Transverse colon (tissue), 4 donors: Measurements from ENCODE around the gene SPA17. TPM values are rescaled to one million over a fixed set of nuclear protein-coding genes. Genes with fewer than 3 reads are reported as not detected.

Experiments
- DNase-seq: peaks from one replicate; pipeline ENCODE4 v3.0.0-alpha.2; 2019
- H3K27ac ChIP-seq, 4 donors: fragments of 200-600 bp; sonication (generic); 2 replicates each; pipeline ENCODE4 v1.5.1; 2016 to 2018; ENCODE audit warnings: inconsistent platforms in 4 of 4
- H3K27me3 ChIP-seq: fragments of 200-600 bp; sonication (generic); 2 replicates; pipeline ENCODE4 v1.5.1; 2017; ENCODE audit warnings: inconsistent platforms
- H3K36me3 ChIP-seq, 4 donors: fragments of 200-600 bp; sonication (generic); 2 replicates each; pipeline ENCODE4 v1.5.1; 2017 to 2019; ENCODE audit warnings: inconsistent platforms in 4 of 4
- H3K4me1 ChIP-seq, 4 donors: fragments of 200-600 bp; sonication (generic); 2 replicates each; pipeline ENCODE4 v1.5.1; 2017 to 2020; ENCODE audit warnings: inconsistent platforms in 4 of 4
- H3K4me3 ChIP-seq, 4 donors: fragments of 200-600 bp; sonication (generic); 1 replicate in 1 of 4; 2 replicates in 3 of 4; pipeline versions ENCODE4 v1.5.1 to v1.6.1; 2017 to 2019; ENCODE audit warnings: inconsistent platforms in 4 of 4
- H3K9me3 ChIP-seq, 2 donors: fragments of 200-600 bp; sonication (generic); 2 replicates each; pipeline ENCODE4 v1.5.1; 2017 to 2019; ENCODE audit warnings: inconsistent platforms in 2 of 2
- CTCF ChIP-seq, 5 experiments: fragments of 200-600 bp in 3 of 5; fragments of 450-650 bp in 2 of 5; sonication (generic) in 3 of 5; IDR thresholded peaks; 1 replicate in 2 of 5; 2 replicates in 3 of 5; pipeline ENCODE4 v1.5.1; 2016 to 2017; ENCODE audit warnings: antibody characterized with exemption in 5 of 5, inconsistent platforms in 3 of 5, mild to moderate bottlenecking in 2 of 5, moderate library complexity in 1 of 5
- EP300 ChIP-seq: sonication (generic); formaldehyde crosslinking; IDR thresholded peaks from one replicate; pipeline ENCODE4 v1.6.1; 2017; ENCODE audit warnings: antibody characterized with exemption, low read depth
- POLR2A ChIP-seq: fragments of 450-650 bp; IDR thresholded peaks from one replicate; pipeline ENCODE4 v1.6.1; 2016; ENCODE audit warnings: antibody characterized with exemption, mild to moderate bottlenecking, moderate library complexity
- POLR2AphosphoS5 ChIP-seq, 3 donors: sonication (generic); formaldehyde crosslinking; IDR thresholded peaks; one replicate each; pipeline ENCODE4 v1.6.1; 2016; ENCODE audit warnings: antibody characterized with exemption in 3 of 3
- WGBS, 2 donors: methylation state at CpG; one replicate each; pipeline ENCODE4 v1.1.5; 2018; ENCODE audit warnings: low coverage in 1 of 2; 5-methylcytosine and 5-hydroxymethylcytosine counted together
- in situ Hi-C, 4 donors: fragments of 200-750 bp; cut with MboI; loops; one replicate each; pipeline versions ENCODE4 v1.15.0 to v1.15.1; 2017; ENCODE audit warnings: low sequenced_read_pairs in 3 of 4, low pct_ligation_motif_present in 1 of 4, low pct_unique_long_range_greater_than_20kb in 1 of 4
- intact Hi-C: fragments of 100-400 bp; cut with DNase I; formaldehyde crosslinking; loops from one replicate; pipeline ENCODE4 v1.15.1; 2023; ENCODE audit warnings: low total_unique reads
- total RNA-seq, 4 donors: library from RNA; depleted of rRNA; stranded (reverse); fragments of >200 nt; gene quantifications; one replicate each; pipeline ENCODE4 v1.1.0, GENCODE V29; 2016

The SPA17 gene
- total RNA-seq, 4 donors from 2014 or later: 1.6 to 9.0 (median 6.1) TPM

DNA sequence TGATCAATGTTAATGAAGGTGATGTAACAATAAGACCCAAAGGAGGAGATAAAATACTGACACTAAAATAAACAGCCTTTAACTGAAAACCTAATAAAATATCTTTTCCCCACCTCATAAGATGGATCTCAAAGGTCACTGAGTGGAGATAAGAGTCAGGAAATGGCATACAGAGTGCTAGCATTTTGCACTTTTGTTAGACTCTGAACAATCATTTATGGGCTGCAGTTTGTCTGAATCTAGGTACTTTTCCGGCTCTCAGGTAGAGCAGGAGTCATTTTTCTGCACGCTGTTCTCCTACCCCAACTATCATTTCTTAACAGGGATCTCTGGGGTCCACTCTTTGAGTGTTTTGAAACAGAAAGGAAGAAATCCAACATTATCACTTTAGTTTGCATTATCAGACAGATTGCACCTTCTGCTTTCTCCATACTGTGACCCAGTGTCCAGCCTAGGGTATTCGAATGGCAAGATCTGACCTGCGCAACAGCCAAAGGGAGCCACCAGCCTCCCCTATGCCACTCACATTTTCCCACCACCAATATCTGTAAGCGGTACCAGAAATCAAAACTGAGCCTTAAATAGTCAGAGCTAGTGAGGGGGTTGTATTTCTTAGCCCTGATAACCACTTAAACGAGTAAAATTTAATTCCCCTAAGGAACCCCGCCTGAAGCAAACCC is 1.0 kb upstream of the SPA17 start:
- H3K4me3 ChIP-seq: peak overlapping the region; percentile 72 to 95 (median 78)
- TF ChIP-seq EP300 (no peak), POLR2A (peak; percentile 67), POLR2AphosphoS5 (IDR thresholded peaks at IDR 0.05) (peak; percentile 12 to 75 (median 75))
- in situ Hi-C loops (loop anchor here (5.0 to 25.0 kb wide), 4 partner anchors 90 to 165 kb away; partner anchors contain the start of genes ESAM (in 3 of the 4) and VSIG2 (in 1 of the 4)), intact Hi-C loops (loop anchor here (2.0 kb wide), 1 partner anchor 90 kb away; the partner anchor contains the start of gene ESAM)
- H3K27ac ChIP-seq: peak overlapping the region; percentile 90 to 95 (median 92)
- H3K4me1 ChIP-seq: peaks cover 10 to 54% (median 17%) of the 10 kb centered on the region in 4 donors
- H3K36me3 ChIP-seq: no peaks in the 10 kb centered on the region
- 36 to 51% methylated on average over 3 to 7 of the region's 7 CpGs for WGBS, 2 donors
- DNase-seq: no peak
- no peaks in the 10 kb centered on the region for H3K27me3 ChIP-seq
- H3K9me3 ChIP-seq: no peaks in the 10 kb centered on the region

DNA sequence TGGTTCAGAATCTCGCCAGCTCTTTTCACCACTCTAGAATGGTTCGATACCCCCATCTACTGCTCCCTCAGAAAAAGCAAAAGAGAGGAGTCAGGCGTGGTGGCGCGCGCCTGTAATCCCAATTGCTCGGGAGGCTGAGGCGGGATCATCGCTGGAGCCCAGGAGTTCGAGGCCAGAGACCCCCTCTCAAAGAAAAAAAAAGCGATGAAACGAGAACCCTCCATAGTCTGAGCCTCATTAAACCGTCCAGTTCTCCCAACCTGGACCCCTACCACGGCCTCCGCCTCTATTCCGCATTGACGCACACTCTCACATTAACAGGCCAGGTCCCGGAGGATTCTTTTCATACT is 439 bp downstream of the SPA17 start:
- TF ChIP-seq EP300: no peak
- TF ChIP-seq CTCF (IDR thresholded peaks at IDR 0.05): no peak
- TF ChIP-seq POLR2AphosphoS5 (IDR thresholded peaks at IDR 0.05): no peak
- TF ChIP-seq POLR2A: no peak
- H3K4me3 ChIP-seq: peak overlapping the region; percentile 71 to 95 (median 78)
- H3K36me3 ChIP-seq: no peaks in the 10 kb centered on the region
- in situ Hi-C loops (loop anchor here (5.0 to 25.0 kb wide), 4 partner anchors 88 to 163 kb away; partner anchors contain the start of genes ESAM (in 3 of the 4) and VSIG2 (in 1 of the 4)), intact Hi-C loops (no loop called here)
- H3K9me3 ChIP-seq: no peaks in the 10 kb centered on the region
- peak overlapping the region; percentile 90 to 95 (median 92) for H3K27ac ChIP-seq
- peaks cover 10 to 52% (median 17%) of the 10 kb centered on the region in 4 donors for H3K4me1 ChIP-seq
- WGBS, 2 donors: 27 to 37% methylated on average over 6 to 18 of the region's 18 CpGs
- no peak for DNase-seq
- H3K27me3 ChIP-seq: no peaks in the 10 kb centered on the region

DNA sequence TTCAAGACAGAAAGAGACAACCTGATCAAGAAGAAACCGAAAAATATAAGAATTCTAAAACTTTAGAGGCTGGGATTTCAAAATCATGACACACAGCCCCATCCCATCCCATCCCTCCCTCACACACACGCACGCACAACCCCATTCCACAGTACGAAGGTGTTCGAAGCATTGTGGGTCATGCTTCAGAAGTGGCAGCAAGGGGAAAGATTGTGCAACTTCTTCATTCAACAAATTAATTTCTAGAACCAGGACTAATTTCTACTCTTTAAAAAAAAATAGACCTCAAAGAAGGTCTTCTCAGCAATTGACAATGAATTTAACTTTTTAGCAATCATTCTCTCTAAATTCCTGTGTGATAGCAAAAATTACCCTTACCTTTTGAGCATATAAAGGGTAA is 867 bp downstream of the SPA17 start:
- peak overlapping the region in 3 of 4 donors; percentile 90 to 95 (median 93) for H3K27ac ChIP-seq
- TF ChIP-seq POLR2AphosphoS5 (IDR thresholded peaks at IDR 0.05) (no peak), CTCF (IDR thresholded peaks at IDR 0.05) (no peak), EP300 (no peak), POLR2A (no peak)
- intact Hi-C loops: no loop called here

GRCh38 chr11:124676386-124676785 is 2.7 kb downstream of the SPA17 start:
- in situ Hi-C loops: no loop called here
- Histone ChIP-seq H3K9me3 (no peaks in the 10 kb centered on the region), H3K27ac (peak overlapping the region; percentile 59 to 72 (median 61)), H3K4me3 (no peak overlapping the region), H3K4me1 (peaks cover 8 to 44% (median 14%) of the 10 kb centered on the region in 4 donors), H3K27me3 (no peaks in the 10 kb centered on the region), H3K36me3 (no peaks in the 10 kb centered on the region)
- 11 to 38% methylated on average over 2 of the region's 2 CpGs for WGBS, 2 donors
- intact Hi-C loops: no loop called here
- TF ChIP-seq CTCF (IDR thresholded peaks at IDR 0.05): no peak
- TF ChIP-seq POLR2A: no peak
- TF ChIP-seq EP300: no peak
- peak in 1 of 3 donors; percentile 37 for TF ChIP-seq POLR2AphosphoS5 (IDR thresholded peaks at IDR 0.05)
- peak; percentile 52 for DNase-seq

More for the DNA sequence above, 867 bp downstream of the SPA17 start:
- H3K9me3 ChIP-seq: no peaks in the 10 kb centered on the region
- no peak for DNase-seq
- H3K4me1 ChIP-seq: peaks cover 10 to 48% (median 16%) of the 10 kb centered on the region in 4 donors
- no peaks in the 10 kb centered on the region for H3K27me3 ChIP-seq
- 97 to 100% methylated on average over 5 of the region's 5 CpGs for WGBS, 2 donors
- peak overlapping the region in 3 of 4 donors; percentile 73 to 95 (median 83) for H3K4me3 ChIP-seq
- in situ Hi-C loops: loop anchor here (5.0 to 25.0 kb wide), 4 partner anchors 88 to 163 kb away; partner anchors contain the start of genes ESAM (in 3 of the 4) and VSIG2 (in 1 of the 4)
- no peaks in the 10 kb centered on the region for H3K36me3 ChIP-seq
